ENCODE data around the gene ABCA2.

DNA sequence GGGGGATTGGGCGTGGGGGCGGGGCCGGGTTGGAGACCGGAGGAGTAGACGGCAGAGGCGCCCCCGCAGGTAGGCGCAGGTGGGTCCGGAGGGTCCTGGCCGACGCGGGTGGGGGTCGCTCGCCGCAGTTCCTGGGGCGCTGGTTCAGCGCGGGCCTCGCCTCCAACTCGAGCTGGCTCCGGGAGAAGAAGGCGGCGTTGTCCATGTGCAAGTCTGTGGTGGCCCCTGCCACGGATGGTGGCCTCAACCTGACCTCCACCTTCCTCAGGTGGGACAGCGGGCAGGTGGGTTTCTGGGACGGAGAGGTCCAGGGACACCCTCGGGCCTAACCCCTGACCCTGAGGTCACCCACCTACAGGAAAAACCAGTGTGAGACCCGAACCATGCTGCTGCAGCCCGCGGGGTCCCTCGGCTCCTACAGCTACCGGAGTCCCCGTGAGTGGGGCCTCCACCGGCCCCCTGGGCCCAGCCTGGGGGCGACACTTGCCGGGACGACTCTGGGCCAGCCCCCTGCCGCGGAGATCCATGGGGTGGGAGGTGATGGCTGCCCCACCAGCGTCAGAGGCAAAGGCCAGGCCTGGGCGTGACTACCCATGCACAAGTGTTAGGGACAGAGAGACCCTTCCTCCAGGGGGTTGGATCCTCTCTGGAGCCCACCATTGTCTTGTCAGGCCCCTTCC, 49.0 kb downstream of the ABCA2 start:
- TF ChIP-seq, protein P1, sequence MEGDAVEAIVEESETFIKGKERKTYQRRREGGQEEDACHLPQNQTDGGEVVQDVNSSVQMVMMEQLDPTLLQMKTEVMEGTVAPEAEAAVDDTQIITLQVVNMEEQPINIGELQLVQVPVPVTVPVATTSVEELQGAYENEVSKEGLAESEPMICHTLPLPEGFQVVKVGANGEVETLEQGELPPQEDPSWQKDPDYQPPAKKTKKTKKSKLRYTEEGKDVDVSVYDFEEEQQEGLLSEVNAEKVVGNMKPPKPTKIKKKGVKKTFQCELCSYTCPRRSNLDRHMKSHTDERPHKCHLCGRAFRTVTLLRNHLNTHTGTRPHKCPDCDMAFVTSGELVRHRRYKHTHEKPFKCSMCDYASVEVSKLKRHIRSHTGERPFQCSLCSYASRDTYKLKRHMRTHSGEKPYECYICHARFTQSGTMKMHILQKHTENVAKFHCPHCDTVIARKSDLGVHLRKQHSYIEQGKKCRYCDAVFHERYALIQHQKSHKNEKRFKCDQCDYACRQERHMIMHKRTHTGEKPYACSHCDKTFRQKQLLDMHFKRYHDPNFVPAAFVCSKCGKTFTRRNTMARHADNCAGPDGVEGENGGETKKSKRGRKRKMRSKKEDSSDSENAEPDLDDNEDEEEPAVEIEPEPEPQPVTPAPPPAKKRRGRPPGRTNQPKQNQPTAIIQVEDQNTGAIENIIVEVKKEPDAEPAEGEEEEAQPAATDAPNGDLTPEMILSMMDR (IDR thresholded peaks at IDR 0.05): no peak
- no peak for TF ChIP-seq POLR2A (IDR thresholded peaks at IDR 0.05)
